Stimulated activated CD4-positive, alpha-beta T cell treated with anti-CD3 and anti-CD28 coated beads, Interleukin-15, amount 100 ng/mL, for 48 hours (primary cell): ENCODE data around the gene UBASH3A.
"Not testable (repeated sequence)": the region's sequence is repeated elsewhere in the genome, so short reads cannot be mapped to it uniquely, and the experiment has no call there.

Experiments
- DNase-seq, 2 donors: peaks; one replicate each; pipeline ENCODE4 v3.0.0-alpha.2; 2020; ENCODE audit warnings: low read depth in 2 of 2

UBASH3A gene

GRCh38 chr21:42468491-42469131 is 64.9 kb downstream of the UBASH3A start:
- DNase-seq = no peak

GRCh38 chr21:42469272-42469671 is 65.6 kb downstream of the UBASH3A start:
- no peak for DNase-seq

- DNase-seq = not testable (repeated sequence)
These were observed 66.0 kb downstream of the UBASH3A start for GRCh38 chr21:42469726-42470125.

GRCh38 chr21:42471206-42471605 is 67.5 kb downstream of the UBASH3A start:
- no peak for DNase-seq

GRCh38 chr21:42471716-42472330 is 68.1 kb downstream of the UBASH3A start:
- DNase-seq = no peak

- no peak for DNase-seq
These were observed 68.8 kb downstream of the UBASH3A start for GRCh38 chr21:42472521-42472920.

GRCh38 chr21:42473498-42474042 is 69.9 kb downstream of the UBASH3A start:
- DNase-seq = no peak

- DNase-seq = no peak
These were observed 70.5 kb downstream of the UBASH3A start for GRCh38 chr21:42474043-42474831.

- no peak for DNase-seq
These were observed 71.3 kb downstream of the UBASH3A start for GRCh38 chr21:42475036-42475435.

- DNase-seq = no peak
These were observed 72.1 kb downstream of the UBASH3A start for GRCh38 chr21:42475526-42476387.

- DNase-seq = no peak
These were observed 73.0 kb downstream of the UBASH3A start for GRCh38 chr21:42476388-42477331.

GRCh38 chr21:42478504-42478903 is 74.8 kb downstream of the UBASH3A start:
- no peak for DNase-seq

GRCh38 chr21:42479582-42479981 is 75.9 kb downstream of the UBASH3A start:
- no peak for DNase-seq

GRCh38 chr21:42480736-42481135 is 77.0 kb downstream of the UBASH3A start:
- DNase-seq = no peak

- no peak for DNase-seq
These were observed 77.5 kb downstream of the UBASH3A start for GRCh38 chr21:42481169-42481568.

GRCh38 chr21:42484966-42485365 is 81.3 kb downstream of the UBASH3A start:
- DNase-seq = no peak

GRCh38 chr21:42486072-42486471 is 82.4 kb downstream of the UBASH3A start:
- DNase-seq = no peak

- no peak for DNase-seq
These were observed 82.8 kb downstream of the UBASH3A start for GRCh38 chr21:42486531-42486930.

GRCh38 chr21:42489006-42489563 is 85.4 kb downstream of the UBASH3A start:
- no peak for DNase-seq

GRCh38 chr21:42489991-42490390 is 86.3 kb downstream of the UBASH3A start:
- DNase-seq = no peak
